ENCODE data around the gene COL6A3.

The COL6A3 gene

DNA sequence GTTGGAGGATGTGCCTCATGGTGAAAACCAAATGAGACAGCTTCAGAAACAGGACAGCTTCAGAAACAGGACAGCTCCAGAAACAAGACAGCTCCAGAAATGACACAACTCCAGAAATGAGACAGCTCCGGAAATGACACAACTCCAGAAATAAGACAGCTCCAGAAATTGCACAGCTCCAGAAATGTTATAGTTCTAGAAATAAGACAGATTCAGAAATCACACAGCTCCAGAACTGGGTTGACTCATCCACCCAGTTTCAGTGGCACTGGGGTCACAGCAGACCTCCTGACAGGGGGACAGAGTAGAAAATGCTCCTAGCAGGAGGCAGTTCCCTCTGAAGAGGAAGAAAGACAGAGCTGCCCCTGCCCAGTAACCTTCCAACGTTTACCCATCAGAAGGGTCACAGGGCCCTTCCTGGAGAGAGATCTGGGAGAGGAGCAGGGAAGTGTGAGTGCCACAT is 26.9 kb upstream of the COL6A3 start:
- no peak for DNase-seq (ENCODE audit: low read depth in 2 of 2)

DNA sequence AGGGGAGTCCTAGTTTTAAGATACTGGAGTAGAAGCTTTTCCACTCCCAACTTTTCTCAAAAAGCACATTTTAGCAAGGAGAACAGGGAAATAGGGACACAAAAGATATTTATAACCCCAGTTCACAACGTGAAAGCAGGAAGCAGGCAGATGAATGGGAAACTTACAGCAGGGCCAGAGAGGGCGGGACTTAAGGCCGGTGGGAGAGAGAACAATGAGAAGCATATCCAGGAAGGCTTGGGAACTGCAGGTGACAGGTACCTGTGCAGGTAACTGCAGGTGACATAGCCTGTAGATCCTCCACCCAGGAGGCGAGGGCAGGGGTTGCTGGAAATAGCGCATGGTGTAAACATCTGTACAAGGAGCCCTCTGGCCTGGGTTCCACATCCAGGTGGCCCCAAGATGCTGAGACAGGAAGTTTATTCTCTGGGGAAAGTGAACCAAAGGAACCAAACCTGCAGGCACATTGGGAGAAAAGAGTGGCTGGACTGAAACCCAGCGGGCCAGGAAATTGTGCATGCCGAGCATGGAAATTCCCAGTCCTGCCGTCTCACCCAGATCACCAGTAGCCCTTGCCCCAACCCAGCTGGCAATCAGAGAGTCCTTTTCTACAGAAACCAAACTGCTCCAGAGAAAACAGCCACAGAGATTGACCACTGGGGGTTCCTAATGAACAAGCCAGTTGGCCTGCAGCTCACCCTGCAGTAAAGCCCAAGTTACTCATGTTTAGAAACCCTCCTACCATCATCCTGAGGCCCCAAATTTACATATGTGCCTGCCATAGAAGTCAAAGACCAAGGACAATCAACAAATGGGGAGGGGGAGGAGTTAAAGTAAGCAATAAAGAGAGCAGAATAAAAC is 24.3 kb upstream of the COL6A3 start:
- DNase-seq (ENCODE audit: low read depth in 2 of 2), result no peak

GRCh38 chr2:237437566-237437965 is 23.6 kb upstream of the COL6A3 start:
- DNase-seq (ENCODE audit: low read depth in 2 of 2), result no peak

- no peak for DNase-seq (ENCODE audit: low read depth in 2 of 2)
Measured at GRCh38 chr2:237435844-237436587, 22.1 kb upstream of the COL6A3 start.

GRCh38 chr2:237434866-237435311 is 20.9 kb upstream of the COL6A3 start:
- peak; percentile 44 to 48 for DNase-seq (ENCODE audit: low read depth in 2 of 2)

GRCh38 chr2:237433920-237434676 is 20.1 kb upstream of the COL6A3 start:
- no peak for DNase-seq (ENCODE audit: low read depth in 2 of 2)

GRCh38 chr2:237432484-237433092 is 18.6 kb upstream of the COL6A3 start:
- DNase-seq (ENCODE audit: low read depth in 2 of 2), result peak; percentile 50 to 66

DNA sequence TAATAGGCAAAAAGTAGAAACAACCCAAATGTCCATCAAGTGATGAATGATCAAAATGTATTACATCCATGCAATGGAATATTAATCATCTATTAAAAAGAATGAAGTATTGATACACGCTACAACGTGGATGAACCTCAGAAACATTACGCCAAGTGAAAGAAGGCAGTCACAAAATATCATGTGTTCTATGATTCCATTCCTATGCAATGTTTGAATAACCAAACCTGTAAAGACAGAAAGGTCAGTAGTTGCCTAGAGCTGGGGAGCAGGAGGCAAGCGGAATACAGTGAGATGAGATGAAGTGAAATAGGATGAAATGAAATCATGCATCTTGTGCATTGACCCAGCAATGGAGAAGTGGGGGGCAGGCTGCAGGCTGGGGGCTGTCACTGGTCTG is 17.9 kb upstream of the COL6A3 start:
- no peak for DNase-seq (ENCODE audit: low read depth in 2 of 2)

- no peak for DNase-seq (ENCODE audit: low read depth in 2 of 2)
Measured at GRCh38 chr2:237431372-237431771, 17.4 kb upstream of the COL6A3 start.

GRCh38 chr2:237430861-237431260 is 16.9 kb upstream of the COL6A3 start:
- DNase-seq (ENCODE audit: low read depth in 2 of 2), result no peak

DNA sequence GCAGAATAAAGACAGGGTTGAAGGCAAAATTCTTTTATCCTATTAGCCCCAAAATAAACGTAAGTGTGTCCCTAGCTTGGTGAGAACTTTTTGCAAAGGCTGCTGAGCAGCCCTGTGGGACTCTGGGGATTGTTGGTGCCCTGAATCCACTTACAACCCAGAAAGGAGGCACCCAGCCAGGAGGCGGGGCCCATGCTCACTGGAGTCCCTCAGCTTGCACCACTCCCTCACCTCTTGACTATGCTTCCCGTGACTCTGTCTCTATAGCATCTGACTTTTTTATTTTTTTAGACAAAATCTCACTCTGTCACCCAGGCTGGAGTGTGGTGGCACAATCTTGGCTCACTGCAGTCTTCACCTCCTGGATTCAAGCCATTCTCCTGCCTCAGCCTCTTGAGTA is 15.8 kb upstream of the COL6A3 start:
- DNase-seq (ENCODE audit: low read depth in 2 of 2), result no peak

- DNase-seq (ENCODE audit: low read depth in 2 of 2), result peak in 1 of 2 donors; percentile 47
Measured at GRCh38 chr2:237427769-237428506, 14.0 kb upstream of the COL6A3 start.

GRCh38 chr2:237426517-237426916 is 12.6 kb upstream of the COL6A3 start:
- DNase-seq (ENCODE audit: low read depth in 2 of 2), result no peak

DNA sequence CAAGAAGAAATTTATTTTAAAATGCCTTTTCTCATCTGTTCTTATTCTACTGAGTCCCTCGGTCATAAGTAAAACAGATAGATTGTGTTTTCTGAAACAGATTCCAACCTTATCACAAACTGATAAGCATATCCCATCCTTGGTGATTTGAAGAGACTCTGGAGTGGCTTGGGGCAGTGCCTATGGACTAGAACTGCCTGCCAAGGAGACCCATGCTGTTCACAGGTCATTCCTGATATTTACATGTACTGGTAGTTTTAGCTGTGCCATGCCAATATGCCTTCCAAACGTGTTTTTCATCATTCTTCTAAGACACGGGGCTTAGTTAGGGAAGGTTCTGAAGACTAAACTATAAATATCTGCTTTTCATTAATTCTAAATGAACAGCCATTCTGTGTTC is 11.4 kb upstream of the COL6A3 start:
- DNase-seq (ENCODE audit: low read depth in 2 of 2), result no peak

GRCh38 chr2:237424544-237424943 is 10.6 kb upstream of the COL6A3 start:
- DNase-seq (ENCODE audit: low read depth in 2 of 2), result no peak

DNA sequence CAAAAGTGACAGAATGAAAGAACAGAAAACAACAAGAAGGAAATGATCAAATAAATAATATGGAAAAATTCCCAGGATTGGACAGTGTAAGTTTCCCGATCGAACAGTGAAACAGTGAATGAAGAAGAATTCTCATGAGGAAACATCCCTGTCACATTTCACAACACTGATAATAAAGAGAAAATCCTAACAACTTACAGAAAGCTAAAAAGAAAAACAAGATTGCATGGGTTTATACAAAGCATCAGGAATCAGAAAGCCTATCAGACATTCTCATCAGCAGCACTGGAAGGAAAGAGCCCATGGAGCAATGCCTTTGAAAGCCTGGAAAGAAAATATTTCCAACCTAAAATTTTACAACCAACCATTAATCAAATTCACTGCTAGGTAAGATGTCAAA is 9.9 kb upstream of the COL6A3 start:
- DNase-seq (ENCODE audit: low read depth in 2 of 2), result no peak

GRCh38 chr2:237422309-237422708 is 8.3 kb upstream of the COL6A3 start:
- DNase-seq (ENCODE audit: low read depth in 2 of 2), result no peak

GRCh38 chr2:237421542-237422116 is 7.7 kb upstream of the COL6A3 start:
- DNase-seq (ENCODE audit: low read depth in 2 of 2), result peak; percentile 61 to 72

DNA sequence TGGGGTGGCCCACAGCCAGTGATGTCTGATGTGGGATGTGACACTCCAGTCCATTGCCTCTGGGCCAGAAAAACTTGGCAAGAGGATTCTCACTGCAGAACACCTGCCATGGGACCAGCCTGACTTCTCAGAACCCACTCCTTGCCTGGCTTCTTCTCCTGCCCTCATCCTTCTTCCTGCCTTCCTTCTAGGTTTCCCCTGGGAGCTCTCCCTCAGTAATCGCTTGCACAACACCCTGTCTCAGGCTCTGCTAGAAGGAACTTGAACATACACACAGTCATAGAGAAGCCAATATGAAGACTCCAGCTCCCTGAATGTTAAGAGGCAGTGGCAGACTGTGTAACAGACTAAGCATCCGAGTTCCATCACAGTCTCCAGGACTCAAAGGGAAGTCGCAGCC is 4.3 kb upstream of the COL6A3 start:
- DNase-seq (ENCODE audit: low read depth in 2 of 2), result no peak

DNA sequence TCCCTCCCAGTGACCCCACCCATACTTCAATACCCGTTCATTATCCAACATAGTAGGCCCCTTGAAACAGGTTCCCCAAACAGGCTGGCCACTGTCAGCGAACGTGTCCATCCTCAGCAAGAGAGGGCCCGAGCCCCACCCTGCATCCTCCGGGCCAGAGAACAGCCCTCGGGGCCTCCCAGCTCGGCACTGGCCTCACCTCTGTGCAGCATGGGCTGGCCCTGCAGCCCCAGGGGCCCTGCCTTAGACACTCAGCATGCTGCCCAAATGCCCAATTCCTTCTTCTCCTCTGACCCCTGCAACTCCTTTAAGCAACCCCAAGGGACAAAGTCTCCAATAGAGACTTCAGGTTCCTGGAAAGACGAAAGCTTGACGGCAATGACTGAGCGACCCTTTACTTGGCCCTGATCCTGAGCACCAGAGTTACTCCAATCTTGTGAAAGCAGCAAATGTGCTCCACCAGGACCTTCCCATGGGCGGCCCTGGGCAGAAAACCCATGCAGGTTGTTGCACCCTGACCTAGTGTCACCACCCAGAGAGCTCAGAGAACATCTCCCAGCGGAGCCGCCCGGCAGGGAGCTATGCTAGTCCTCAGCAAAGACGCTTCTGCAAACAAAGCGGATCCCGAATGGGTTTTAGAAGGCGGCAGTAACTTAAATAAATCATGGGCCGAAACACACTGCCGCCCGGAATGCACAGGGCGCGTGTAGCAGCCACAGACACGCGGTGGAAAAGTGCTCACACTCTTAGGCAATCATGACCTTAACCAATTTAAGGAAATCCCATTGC is 782 bp downstream of the COL6A3 start:
- no peak for DNase-seq (ENCODE audit: low read depth in 2 of 2)
